22Rv1 (cell line): Measurements from ENCODE around the gene TAS1R2.

Experiments used
- H3K27ac ChIP-seq: fragments of 450-650 bp; 2 replicates; pipeline ENCODE4 v1.5.1; 2017
- ZFX ChIP-seq: fragments of 450-650 bp; IDR thresholded peaks from 2 replicates; pipeline ENCODE4 v1.6.1; 2017; ENCODE audit warnings: antibody characterized with exemption, borderline replicate concordance
- TF ChIP-seq, protein P1 (sequence below): fragments of 450-650 bp; IDR thresholded peaks from 2 replicates; pipeline ENCODE4 v1.5.1; 2017; ENCODE audit warnings: mild to moderate bottlenecking

TAS1R2 gene

DNA sequence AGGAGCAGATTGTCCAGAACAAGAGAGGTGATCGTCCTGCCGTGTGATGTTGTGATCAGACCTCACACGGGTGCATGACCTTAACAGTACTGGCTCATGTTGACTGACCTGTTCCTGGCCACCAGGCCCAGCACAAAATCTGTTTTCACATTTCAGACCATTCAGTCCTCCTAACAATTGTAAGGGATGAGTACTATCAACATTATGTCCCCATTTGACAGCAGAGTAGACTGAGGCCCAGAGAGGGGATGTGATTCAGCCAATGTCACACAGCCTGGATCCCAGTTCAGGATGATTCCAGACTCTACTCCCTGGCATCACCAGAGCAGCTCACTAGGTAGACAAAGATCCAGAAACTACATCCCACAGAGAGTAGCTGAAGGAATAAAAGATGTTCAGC, 7.4 kb upstream of the TAS1R2 start:
- TF ChIP-seq ZFX = no peak
- TF ChIP-seq, protein P1, sequence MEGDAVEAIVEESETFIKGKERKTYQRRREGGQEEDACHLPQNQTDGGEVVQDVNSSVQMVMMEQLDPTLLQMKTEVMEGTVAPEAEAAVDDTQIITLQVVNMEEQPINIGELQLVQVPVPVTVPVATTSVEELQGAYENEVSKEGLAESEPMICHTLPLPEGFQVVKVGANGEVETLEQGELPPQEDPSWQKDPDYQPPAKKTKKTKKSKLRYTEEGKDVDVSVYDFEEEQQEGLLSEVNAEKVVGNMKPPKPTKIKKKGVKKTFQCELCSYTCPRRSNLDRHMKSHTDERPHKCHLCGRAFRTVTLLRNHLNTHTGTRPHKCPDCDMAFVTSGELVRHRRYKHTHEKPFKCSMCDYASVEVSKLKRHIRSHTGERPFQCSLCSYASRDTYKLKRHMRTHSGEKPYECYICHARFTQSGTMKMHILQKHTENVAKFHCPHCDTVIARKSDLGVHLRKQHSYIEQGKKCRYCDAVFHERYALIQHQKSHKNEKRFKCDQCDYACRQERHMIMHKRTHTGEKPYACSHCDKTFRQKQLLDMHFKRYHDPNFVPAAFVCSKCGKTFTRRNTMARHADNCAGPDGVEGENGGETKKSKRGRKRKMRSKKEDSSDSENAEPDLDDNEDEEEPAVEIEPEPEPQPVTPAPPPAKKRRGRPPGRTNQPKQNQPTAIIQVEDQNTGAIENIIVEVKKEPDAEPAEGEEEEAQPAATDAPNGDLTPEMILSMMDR = no peak
- no peak overlapping the region for H3K27ac ChIP-seq

DNA sequence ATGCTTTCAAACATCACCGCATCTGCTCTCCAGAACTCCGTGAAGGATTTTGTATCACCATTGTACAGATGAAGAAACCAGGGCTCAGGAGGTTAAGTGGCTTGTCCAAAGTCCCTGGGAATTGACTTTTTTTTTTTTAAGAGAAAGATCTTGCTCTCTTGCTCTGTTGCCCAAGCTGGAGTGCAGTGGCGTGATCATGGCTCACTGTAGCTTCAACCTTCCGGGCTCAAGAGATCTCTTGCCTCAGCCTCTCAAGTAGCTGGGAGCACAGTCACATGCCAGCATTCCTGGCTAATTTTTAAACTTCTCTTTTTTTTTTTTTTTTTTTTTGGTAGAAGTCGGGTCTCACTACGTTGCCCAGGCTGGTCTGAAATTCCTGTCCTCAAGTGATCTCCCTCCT, 6.9 kb upstream of the TAS1R2 start:
- TF ChIP-seq ZFX = no peak
- TF ChIP-seq, protein P1 = no peak

DNA sequence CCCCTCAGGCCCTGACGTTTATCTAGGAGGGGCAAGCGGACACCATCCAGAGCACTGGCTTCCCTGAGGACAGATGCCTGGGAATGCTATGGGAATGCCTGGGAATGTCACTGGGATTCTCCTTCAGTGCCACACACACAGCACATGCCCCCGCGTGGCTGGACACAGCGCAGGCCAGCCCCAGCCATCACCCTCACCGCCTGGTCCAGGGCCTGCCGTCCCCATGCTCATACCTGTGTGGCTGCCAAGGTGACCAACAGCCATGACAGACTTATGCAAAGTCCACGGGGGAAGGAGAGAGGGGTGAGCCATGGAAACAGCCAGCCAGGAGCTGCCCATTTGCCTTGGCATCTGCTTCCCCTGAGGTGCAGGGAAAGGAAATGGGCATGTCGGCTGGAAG, 5.7 kb upstream of the TAS1R2 start:
- no peak overlapping the region for H3K27ac ChIP-seq
- TF ChIP-seq ZFX = no peak
- TF ChIP-seq, protein P1 = no peak

More for the DNA sequence above, 6.9 kb upstream of the TAS1R2 start:
- no peak overlapping the region for H3K27ac ChIP-seq

DNA sequence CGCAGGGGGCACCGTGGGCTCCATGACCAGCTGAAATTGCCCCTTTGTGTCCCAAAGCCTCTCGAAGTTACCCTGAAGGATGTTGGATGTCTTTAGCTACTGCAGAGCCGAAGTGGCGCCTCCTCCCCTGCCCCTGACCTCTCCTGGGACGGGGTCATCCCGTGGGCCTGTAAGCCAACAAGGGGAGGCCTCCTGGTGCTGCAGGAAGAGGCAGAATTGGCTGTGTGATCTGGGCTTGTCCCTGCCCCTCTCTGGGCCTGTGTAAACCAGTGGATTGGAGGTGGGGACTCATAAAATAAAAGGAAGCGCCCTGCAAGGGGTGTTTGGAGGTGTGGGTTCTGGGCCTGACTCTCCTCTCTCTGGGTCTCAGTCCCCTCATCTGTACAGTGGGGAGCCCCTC, 2.1 kb upstream of the TAS1R2 start:
- no peak for TF ChIP-seq ZFX
- TF ChIP-seq, protein P1 = no peak
- no peak overlapping the region for H3K27ac ChIP-seq

DNA sequence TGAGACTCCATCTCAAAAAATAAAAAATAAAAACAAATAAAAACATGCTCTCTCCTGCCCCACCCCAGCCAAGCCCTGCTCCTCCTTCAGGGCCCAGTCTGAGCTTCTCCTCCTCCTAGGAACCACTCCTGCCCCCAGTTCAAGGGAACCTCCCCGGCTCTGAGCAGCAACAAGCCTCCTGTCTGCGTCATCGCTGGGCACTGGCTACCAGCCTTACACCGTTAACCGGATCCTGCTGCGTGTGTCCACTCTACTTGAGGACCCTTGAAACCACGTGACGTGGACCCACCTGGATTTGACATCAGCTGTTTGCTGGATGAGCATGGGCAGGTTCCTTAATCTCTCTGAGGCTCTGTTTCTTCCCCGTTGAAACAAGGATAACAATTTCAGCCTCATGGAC, 1.6 kb upstream of the TAS1R2 start:
- H3K27ac ChIP-seq = no peak overlapping the region
- TF ChIP-seq ZFX = no peak
- TF ChIP-seq, protein P1 = no peak

DNA sequence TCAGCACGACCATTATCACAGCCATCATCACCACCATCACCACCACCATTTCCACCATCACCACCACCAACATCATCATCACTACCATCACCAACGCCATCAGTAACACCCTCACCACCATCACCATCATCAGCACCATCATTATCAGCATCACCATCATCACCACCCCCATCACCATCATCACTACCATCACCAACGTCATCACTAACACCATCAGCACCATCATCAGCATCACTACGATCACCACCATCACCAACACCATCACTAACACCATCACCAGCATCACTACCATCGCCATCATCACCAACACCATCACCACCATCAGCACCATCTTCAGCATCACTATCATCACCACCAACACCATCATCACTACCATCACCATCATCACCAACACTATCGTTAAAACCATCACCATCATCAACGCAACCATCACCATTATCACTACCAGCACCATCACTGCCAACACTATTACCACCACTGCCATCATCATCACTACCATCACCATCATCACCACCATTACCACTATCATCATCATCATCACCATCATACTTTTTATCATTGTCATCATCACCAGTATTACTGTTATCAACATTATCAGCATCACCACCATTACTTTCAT, 1.3 kb downstream of the TAS1R2 start:
- no peak overlapping the region for H3K27ac ChIP-seq
- TF ChIP-seq, protein P1 = no peak
- no peak for TF ChIP-seq ZFX

DNA sequence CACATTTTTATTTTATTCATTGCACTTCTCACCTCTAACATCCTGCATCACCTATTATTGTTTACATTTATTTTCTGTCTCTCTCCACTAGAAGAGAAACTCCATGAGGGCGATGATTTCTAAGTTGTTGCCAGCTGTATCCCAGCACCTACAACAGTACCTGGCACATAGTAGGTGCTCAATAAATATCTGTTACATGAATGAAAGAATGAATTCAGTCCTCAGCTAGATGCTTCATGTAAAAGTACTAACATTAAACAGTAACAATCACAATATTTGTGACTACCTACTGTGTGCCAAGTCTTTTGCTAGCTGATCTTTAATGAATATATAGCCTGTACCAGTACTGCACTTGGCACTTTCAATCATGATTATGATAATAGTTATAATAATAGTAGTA, 3.0 kb downstream of the TAS1R2 start:
- TF ChIP-seq ZFX = no peak
- TF ChIP-seq, protein P1 = no peak
- no peak overlapping the region for H3K27ac ChIP-seq
